ENCODE measurements around the gene NDUFB4. TPM values are rescaled to one million over a fixed set of nuclear protein-coding genes. Genes with fewer than 3 reads are reported as not detected.

The NDUFB4 gene
- total RNA-seq, 1 experiment from 2014 or later = 161 TPM

GRCh38 chr3:120649830-120650233 is 53.7 kb downstream of the NDUFB4 start:
- CTCF ChIA-PET = no interaction called here

GRCh38 chr3:120650311-120650710 is 54.2 kb downstream of the NDUFB4 start:
- RAD21 ChIA-PET (ENCODE audit: low non-redundant PET in 1 of 2, low total read pairs in 2 of 2, uncharacterized antibody in 2 of 2, unreplicated experiment in 2 of 2) = no interaction called here
- intact Hi-C loops (cut with micrococcal nuclease) = no loop called here
- ATAC-seq = no peak
- Histone ChIP-seq H2AFZ (ENCODE audit: low read depth, low read length, poor library complexity, severe bottlenecking) (no peak overlapping the region), H3K4me3 (replicated peaks in 1 of 2; ENCODE audit: low read depth in 1 of 2, low read length in 2 of 2) (no peak overlapping the region), H3K4me1 (ENCODE audit: control insufficient read depth in 1 of 2, insufficient read depth in 2 of 2, low read length in 2 of 2) (no peaks in the 10 kb centered on the region), H3K27ac (ENCODE audit: low read depth, low read length) (no peak overlapping the region), H3K27me3 (ENCODE audit: insufficient read depth, low read length) (no peaks in the 10 kb centered on the region), H3K9me3 (ENCODE audit: control insufficient read depth in 1 of 2, insufficient read depth in 1 of 2, low read depth in 1 of 2, low read length in 2 of 2) (no peaks in the 10 kb centered on the region), H3K4me2 (ENCODE audit: low read length) (no peak overlapping the region), H3K36me3 (ENCODE audit: control insufficient read depth in 1 of 2, insufficient read depth in 2 of 2, low read length in 2 of 2) (no peaks in the 10 kb centered on the region), H3K9ac (ENCODE audit: low read length) (no peak overlapping the region), H3K9me2 (ENCODE audit: insufficient read depth) (no peaks in the 10 kb centered on the region), H3K79me2 (ENCODE audit: insufficient read depth, low read length) (no peaks in the 10 kb centered on the region), H4K20me1 (ENCODE audit: insufficient read depth) (no peaks in the 10 kb centered on the region)
- BruUV-seq (replicated peaks) = no TSS peak
- POLR2A ChIA-PET = no interaction called here
- CTCF ChIA-PET = no interaction called here
- no peak for DNase-seq (ENCODE audit: low read depth, low spot score)
- TF ChIP-seq EGR1 (IDR thresholded peaks at IDR 0.05; ENCODE audit: low read depth) (no peak), CEBPB (IDR thresholded peaks at IDR 0.05; ENCODE audit: low read depth) (no peak), EZH2phosphoT487 (IDR thresholded peaks at IDR 0.05; ENCODE audit: borderline replicate concordance) (no peak), RAD21 (IDR thresholded peaks at IDR 0.05; ENCODE audit: low read depth) (no peak), EZH2 (IDR thresholded peaks at IDR 0.05) (no peak), REST (IDR thresholded peaks at IDR 0.05; ENCODE audit: low read depth) (no peak), ZNF274 (IDR thresholded peaks at IDR 0.05; ENCODE audit: low read depth, low read length) (no peak), JUND (IDR thresholded peaks at IDR 0.05) (no peak), CTCF (IDR thresholded peaks at IDR 0.05 in 2 of 3, conservative IDR thresholded peaks at IDR 0.05 in 1 of 3; ENCODE audit: borderline replicate concordance in 1 of 3, insufficient read depth in 1 of 3, low read depth in 2 of 3, low read length in 2 of 3) (no peak)

More at GRCh38 chr3:120649830-120650233, 53.7 kb downstream of the NDUFB4 start:
- no peak for ATAC-seq
- POLR2A ChIA-PET = no interaction called here
- no peak overlapping the region for H3K27ac ChIP-seq (ENCODE audit: low read depth, low read length)
- no peak overlapping the region for H3K4me2 ChIP-seq (ENCODE audit: low read length)
- RAD21 ChIA-PET (ENCODE audit: low non-redundant PET in 1 of 2, low total read pairs in 2 of 2, uncharacterized antibody in 2 of 2, unreplicated experiment in 2 of 2) = no interaction called here
- H2AFZ ChIP-seq (ENCODE audit: low read depth, low read length, poor library complexity, severe bottlenecking) = no peak overlapping the region
- H4K20me1 ChIP-seq (ENCODE audit: insufficient read depth) = no peaks in the 10 kb centered on the region
- H3K79me2 ChIP-seq (ENCODE audit: insufficient read depth, low read length) = no peaks in the 10 kb centered on the region
- intact Hi-C loops (cut with micrococcal nuclease) = no loop called here
- no peak for DNase-seq (ENCODE audit: low read depth, low spot score)
- H3K9ac ChIP-seq (ENCODE audit: low read length) = no peak overlapping the region
- H3K36me3 ChIP-seq (ENCODE audit: control insufficient read depth in 1 of 2, insufficient read depth in 2 of 2, low read length in 2 of 2) = no peaks in the 10 kb centered on the region
- TF ChIP-seq CTCF (IDR thresholded peaks at IDR 0.05 in 2 of 3, conservative IDR thresholded peaks at IDR 0.05 in 1 of 3; ENCODE audit: borderline replicate concordance in 1 of 3, insufficient read depth in 1 of 3, low read depth in 2 of 3, low read length in 2 of 3) (no peak), POLR2AphosphoS5 (IDR thresholded peaks at IDR 0.05; ENCODE audit: low read depth, low read length) (no peak)
- H3K27me3 ChIP-seq (ENCODE audit: insufficient read depth, low read length) = no peaks in the 10 kb centered on the region
- H3K9me2 ChIP-seq (ENCODE audit: insufficient read depth) = no peaks in the 10 kb centered on the region
- BruUV-seq (replicated peaks) = no TSS peak
- H3K4me3 ChIP-seq (replicated peaks in 1 of 2; ENCODE audit: low read depth in 1 of 2, low read length in 2 of 2) = no peak overlapping the region
- H3K9me3 ChIP-seq (ENCODE audit: control insufficient read depth in 1 of 2, insufficient read depth in 1 of 2, low read depth in 1 of 2, low read length in 2 of 2) = no peaks in the 10 kb centered on the region
- no peaks in the 10 kb centered on the region for H3K4me1 ChIP-seq (ENCODE audit: control insufficient read depth in 1 of 2, insufficient read depth in 2 of 2, low read length in 2 of 2)
